Posterior vena cava (tissue), 2 donors: Measurements from ENCODE around the gene LCE1B. TPM values are rescaled to one million over a fixed set of nuclear protein-coding genes. Genes with fewer than 3 reads are reported as not detected.

ENCODE experiments used
- DNase-seq: peaks from one replicate; pipeline ENCODE4 v3.0.0-alpha.2; 2020; ENCODE audit warnings: low spot score
- intact Hi-C, 2 donors: fragments of 100-400 bp; cut with DNase I; formaldehyde crosslinking; loops; one replicate each; pipeline versions ENCODE4 v1.14.1 to v1.14.2; 2022 to 2023
- total RNA-seq, 2 donors: library from RNA; stranded (reverse); fragmentation: NEBNext Ultra II Directional; extraction: Animal tissue kit (Norgen Biotek cat#: 25700); gene quantifications; one replicate each; pipeline ENCODE4 v1.2.1, GENCODE V29; 2021
- donor health status: DM: yes; HTN: yes; CAD: no.
- donor health status: DM: yes; HTN: yes; CAD: no.

LCE1B gene
- total RNA-seq, 2 donors from 2014 or later, result not detected

GRCh38 chr1:152858062-152858461, 46.3 kb downstream of the LCE1B start:
- intact Hi-C loops, result no loop called here
- DNase-seq, result no peak

GRCh38 chr1:152859696-152860095, 47.9 kb downstream of the LCE1B start, which contains the start of gene LCE7A:
TSS of gene LCE7A (plus strand) at chr1:152859996. CDS start at chr1:152860698, 702 bp downstream.
- intact Hi-C loops, result no loop called here
- DNase-seq, result no peak

GRCh38 chr1:152860129-152860528, 48.4 kb downstream of the LCE1B start:
- intact Hi-C loops, result no loop called here

DNA sequence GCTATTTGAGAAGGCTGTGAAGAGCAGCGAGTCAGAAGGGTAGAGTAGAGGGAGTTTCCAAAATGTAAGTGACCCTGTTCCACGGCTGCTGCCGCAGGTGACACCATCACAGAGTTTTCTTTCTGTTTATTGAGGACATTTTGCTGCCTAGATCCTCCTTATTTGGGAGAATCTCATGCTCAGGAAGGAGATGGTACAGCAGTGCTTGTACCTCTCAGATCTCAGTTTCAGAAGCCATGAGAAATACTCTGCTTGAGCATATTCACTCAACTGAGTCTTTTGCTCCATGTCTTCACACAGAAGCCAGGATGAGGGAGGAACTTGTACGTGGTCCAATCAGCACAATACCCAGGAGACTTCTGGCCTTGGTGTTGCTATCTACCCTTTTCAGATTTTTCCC, 49.6 kb downstream of the LCE1B start:
- intact Hi-C loops, result no loop called here
- no peak for DNase-seq

More at GRCh38 chr1:152860129-152860528, 48.4 kb downstream of the LCE1B start:
- no peak for DNase-seq

Other genes with a start within 250 kb of the LCE1B start
- not detected for gene LCE3E, start 245.2 kb upstream of the LCE1B start, total RNA-seq
- not detected for gene LCE3D, start 231.5 kb upstream of the LCE1B start, total RNA-seq
- gene LCE3C, start 211.7 kb upstream of the LCE1B start, total RNA-seq, result not detected
- not detected for gene LCE3B, start 198.2 kb upstream of the LCE1B start, total RNA-seq
- not detected for gene LCE3A, start 188.9 kb upstream of the LCE1B start, total RNA-seq
- not detected for gene LCE2D, start 148.6 kb upstream of the LCE1B start, total RNA-seq
- gene LCE2C, start 136.7 kb upstream of the LCE1B start, total RNA-seq, result not detected
- gene LCE2B, start 125.8 kb upstream of the LCE1B start, total RNA-seq, result not detected
- not detected for gene LCE2A, start 113.6 kb upstream of the LCE1B start, total RNA-seq
- gene LCE4A, start 103.8 kb upstream of the LCE1B start, total RNA-seq, result not detected
- not detected for gene KPRP, start 53.9 kb upstream of the LCE1B start, total RNA-seq
- not detected for gene LCE1F, start 36.8 kb upstream of the LCE1B start, total RNA-seq
- not detected for gene LCE1E, start 25.7 kb upstream of the LCE1B start, total RNA-seq
- gene LCE1D, start 15.2 kb upstream of the LCE1B start, total RNA-seq, result not detected
- not detected for gene LCE1C, start 5.3 kb upstream of the LCE1B start, total RNA-seq
- not detected for gene LCE1A, start 15.5 kb downstream of the LCE1B start, total RNA-seq
- gene LCE6A, start 30.9 kb downstream of the LCE1B start, total RNA-seq, result not detected
- gene LCE7A, start 48.0 kb downstream of the LCE1B start, total RNA-seq, result not detected
- gene SMCP, start 66.4 kb downstream of the LCE1B start, total RNA-seq, result not detected
- not detected for gene IVL, start 96.6 kb downstream of the LCE1B start, total RNA-seq
- not detected for gene SPRR5, start 135.2 kb downstream of the LCE1B start, total RNA-seq
- not detected for gene SPRR4, start 158.7 kb downstream of the LCE1B start, total RNA-seq
- not detected for gene SPRR1A, start 172.1 kb downstream of the LCE1B start, total RNA-seq
- not detected for gene SPRR3, start 189.8 kb downstream of the LCE1B start, total RNA-seq
- not detected for gene SPRR1B, start 219.2 kb downstream of the LCE1B start, total RNA-seq
- not detected for gene SPRR2D, start 229.1 kb downstream of the LCE1B start, total RNA-seq
- gene SPRR2A, start 245.5 kb downstream of the LCE1B start, total RNA-seq, result not detected